Liver (tissue), 3 donors: ENCODE data around the gene OFD1.

ENCODE experiments used
- CTCF ChIP-seq: fragments of 150-350 bp; IDR thresholded peaks from 2 replicates; pipeline ENCODE4 v1.5.1; 2017; ENCODE audit warnings: improper control_type of control experiment, low read depth, low read length; ENCODE audit not compliant: missing input control
- JUND ChIP-seq, 2 donors: IDR thresholded peaks; 2 replicates each; pipeline ENCODE4 v1.6.1; 2016; ENCODE audit warnings: antibody characterized with exemption in 2 of 2
- REST ChIP-seq: IDR thresholded peaks from 2 replicates; pipeline ENCODE4 v1.6.1; 2016; ENCODE audit warnings: antibody characterized with exemption, mild to moderate bottlenecking
- RXRA ChIP-seq, 2 donors: IDR thresholded peaks; 2 replicates each; pipeline ENCODE4 v1.6.1; 2017 to 2018; ENCODE audit warnings: antibody characterized with exemption in 2 of 2, mild to moderate bottlenecking in 1 of 2
- donor health status: healthy.
- donor health status: healthy.

GRCh38 chrX:13702111-13702789, 32.3 kb upstream of the OFD1 start:
- TF ChIP-seq CTCF (no peak), RXRA (IDR thresholded peaks at IDR 0.05) (no peak), JUND (IDR thresholded peaks at IDR 0.05) (no peak), REST (no peak)
